Urinary bladder (tissue), 4 donors: ENCODE data around the gene FBXW9. TPM values are rescaled to one million over a fixed set of nuclear protein-coding genes. Genes with fewer than 3 reads are reported as not detected.
"Not testable (repeated sequence)": the region's sequence is repeated elsewhere in the genome, so short reads cannot be mapped to it uniquely, and the experiment has no call there.

ENCODE experiments used
- DNase-seq: peaks from one replicate; pipeline ENCODE4 v3.0.0-alpha.2; 2015; ENCODE audit errors: extremely low spot score
- H3K27ac ChIP-seq: one replicate; pipeline ENCODE4 v1.5.1; 2013; ENCODE audit warnings: low read depth, mild to moderate bottlenecking, moderate library complexity
- H3K36me3 ChIP-seq: one replicate; pipeline ENCODE4 v1.6.1; 2013; ENCODE audit warnings: mild to moderate bottlenecking, moderate library complexity; ENCODE audit not compliant: insufficient read depth
- H3K4me1 ChIP-seq: one replicate; pipeline ENCODE4 v1.6.1; 2013; ENCODE audit warnings: mild to moderate bottlenecking, moderate library complexity; ENCODE audit not compliant: insufficient read depth
- H3K4me3 ChIP-seq: one replicate; pipeline ENCODE4 v1.5.1; 2013; ENCODE audit warnings: low read depth, low read length
- WGBS: extraction: QIAGEN DNeasy Blood & Tissue Kit; methylation state at CpG from one replicate; pipeline ENCODE4 v1.1.7; 2013; 5-methylcytosine and 5-hydroxymethylcytosine counted together
- polyA plus RNA-seq: library from polyadenylated mRNA; stranded (reverse); fragments of 200-250 nt; gene quantifications from one replicate; pipeline ENCODE4 v1.2.3, GENCODE V29; 2013
- total RNA-seq: library from RNA; depleted of rRNA; stranded (reverse); fragments of >200 nt; gene quantifications from one replicate; pipeline ENCODE4 v1.2.3, GENCODE V29; 2014
- donor health status: healthy with polysubstance abuse.
- donor health status: healthy.

Gene FBXW9
- total and polyA plus RNA-seq, 2 donors, result 2.6 to 8.9 TPM

DNA sequence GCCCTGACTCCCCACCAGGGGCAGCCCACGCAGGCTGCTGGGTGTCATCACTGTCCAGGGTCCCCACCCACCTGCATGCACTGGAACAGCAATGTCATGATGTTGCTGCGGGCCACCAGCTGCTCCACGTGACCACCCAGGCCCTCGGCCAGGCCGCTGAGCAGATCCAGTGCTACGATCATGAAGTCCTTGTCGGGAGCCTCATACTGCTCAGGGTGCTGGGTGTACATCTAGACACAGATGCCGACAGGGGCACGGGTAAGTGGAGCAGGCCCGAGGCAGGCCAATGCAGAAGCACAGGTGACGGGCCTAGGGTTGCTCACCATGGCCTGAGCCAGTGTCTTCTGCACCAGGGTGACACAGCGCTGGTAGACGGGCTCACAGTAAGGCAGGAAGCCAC lies 8.7 kb upstream of the FBXW9 start:
- H3K4me3 ChIP-seq, result no peak overlapping the region
- no peaks in the 10 kb centered on the region for H3K4me1 ChIP-seq
- WGBS, result 94% methylated on average over 13 of the region's 13 CpGs
- H3K27ac ChIP-seq, result no peak overlapping the region
- DNase-seq, result no peak
- peaks cover 14% of the 10 kb centered on the region for H3K36me3 ChIP-seq

GRCh38 chr19:12703046-12703445 lies 6.6 kb upstream of the FBXW9 start:
- peaks cover 13% of the 10 kb centered on the region for H3K36me3 ChIP-seq
- 58% methylated on average over 9 of the region's 9 CpGs for WGBS

DNA sequence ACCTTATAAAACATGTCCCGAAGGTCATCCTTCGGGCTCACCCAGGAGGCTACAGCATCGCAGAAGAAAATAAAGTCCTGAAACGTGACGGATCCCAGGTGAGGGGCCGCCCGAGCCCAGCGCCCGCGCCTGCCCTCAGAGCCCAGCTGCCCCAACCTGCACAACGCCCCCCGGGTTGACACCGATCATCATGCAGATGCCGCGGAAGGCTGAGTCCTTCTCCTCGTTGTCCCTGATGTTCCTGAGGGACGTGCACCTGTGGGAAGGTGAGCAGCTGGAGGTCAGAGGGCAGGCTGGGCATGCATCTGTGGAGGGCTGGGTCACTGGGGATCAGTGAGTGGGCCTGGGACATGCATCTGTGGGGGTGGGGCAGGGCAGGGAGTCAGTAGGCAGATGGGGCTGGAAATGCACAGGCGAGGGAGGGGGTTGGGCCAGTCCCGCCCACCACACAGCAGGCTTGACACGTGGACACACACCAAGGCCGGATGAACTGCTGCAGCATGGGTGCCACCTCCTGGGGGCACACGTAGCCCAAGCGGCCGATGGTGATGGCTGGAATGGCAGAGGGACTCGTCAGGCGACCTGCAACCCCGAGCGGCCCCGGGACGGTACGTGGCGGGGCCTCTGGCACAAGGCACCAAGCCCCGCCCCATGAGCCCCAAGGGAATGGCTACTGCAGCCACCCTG lies 5.3 kb upstream of the FBXW9 start:
- WGBS, result 88% methylated on average over 33 of the region's 33 CpGs
- Histone ChIP-seq H3K4me3 (no peak overlapping the region), H3K4me1 (peaks cover 2% of the 10 kb centered on the region), H3K36me3 (peaks cover 10% of the 10 kb centered on the region), H3K27ac (no peak overlapping the region)
- DNase-seq, result no peak

More at GRCh38 chr19:12703046-12703445, 6.6 kb upstream of the FBXW9 start:
- Histone ChIP-seq H3K4me3 (no peak overlapping the region), H3K4me1 (no peaks in the 10 kb centered on the region), H3K27ac (no peak overlapping the region)
- no peak for DNase-seq

GRCh38 chr19:12698138-12698537 lies 1.7 kb upstream of the FBXW9 start:
- DNase-seq, result no peak
- Histone ChIP-seq H3K36me3 (peaks cover 5% of the 10 kb centered on the region), H3K4me3 (no peak overlapping the region), H3K27ac (no peak overlapping the region), H3K4me1 (peaks cover 2% of the 10 kb centered on the region)
- 80% methylated on average over 6 of the region's 6 CpGs for WGBS

DNA sequence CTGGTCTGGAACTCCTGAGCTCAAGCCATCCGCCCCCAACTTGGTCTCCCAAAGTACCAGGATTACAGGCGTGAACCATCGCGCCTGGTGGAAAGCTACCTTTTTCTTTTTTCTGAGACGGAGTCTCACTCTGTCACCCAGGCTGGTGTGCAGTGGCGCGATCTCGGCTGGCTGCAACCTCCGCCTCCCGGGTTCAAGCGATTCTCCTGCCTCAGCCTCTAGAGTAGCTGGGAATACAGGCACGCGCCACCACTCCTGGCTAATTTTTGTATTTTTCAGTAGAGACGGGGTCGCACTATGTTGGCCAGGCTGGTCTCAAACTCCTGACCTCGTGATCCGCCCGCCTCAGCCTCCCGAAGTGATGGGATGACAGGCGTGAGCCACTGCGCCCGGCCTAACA lies 994 bp upstream of the FBXW9 start:
- H3K4me1 ChIP-seq, H3K4me3 ChIP-seq, DNase-seq, H3K36me3 ChIP-seq, H3K27ac ChIP-seq: not testable (repeated sequence)
- WGBS, result 95% methylated on average over 22 of the region's 22 CpGs

DNA sequence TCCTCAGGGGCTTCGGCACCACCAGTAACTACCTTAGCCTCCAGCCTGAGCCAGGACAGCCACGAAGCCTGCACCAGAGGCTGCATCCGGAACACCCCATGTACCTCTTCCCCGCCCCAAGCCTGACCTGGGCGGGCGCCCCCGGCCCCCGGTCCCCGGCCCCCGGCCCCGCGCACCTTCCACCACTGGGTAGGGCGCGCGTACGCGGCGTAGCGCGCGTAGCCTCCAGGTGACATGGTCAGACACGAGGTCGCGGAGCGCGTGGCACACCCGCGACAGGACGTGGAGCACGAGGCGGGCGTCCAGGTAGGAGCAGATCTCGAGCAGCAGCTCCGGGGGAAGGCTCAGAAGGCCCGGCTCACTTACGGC lies 450 bp downstream of the FBXW9 start:
- Histone ChIP-seq H3K4me3 (peak overlapping the region; percentile 73), H3K4me1 (peaks cover 2% of the 10 kb centered on the region), H3K36me3 (no peaks in the 10 kb centered on the region), H3K27ac (no peak overlapping the region)
- WGBS, result 4% methylated on average over 36 of the region's 36 CpGs
- no peak for DNase-seq

DNA sequence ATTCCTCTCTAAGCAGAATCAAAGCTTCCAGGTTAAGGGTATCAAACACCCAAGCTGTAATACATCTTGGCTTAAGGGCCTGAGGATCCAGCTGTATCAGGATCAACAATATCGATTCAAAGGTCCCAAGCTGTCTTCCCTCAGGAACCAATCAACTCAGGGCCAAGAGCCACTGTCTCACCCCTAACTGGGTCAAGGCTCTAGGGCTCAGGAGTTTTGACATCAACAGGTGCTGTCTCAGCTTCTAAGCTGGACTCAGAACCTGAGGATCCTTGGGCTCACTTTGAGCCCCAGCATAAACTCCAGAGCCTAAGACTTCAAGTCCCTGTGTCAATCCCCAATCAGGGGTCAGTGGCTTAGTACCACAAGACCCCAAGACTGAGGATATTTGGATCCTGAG lies 917 bp downstream of the FBXW9 start:
- Histone ChIP-seq H3K4me3 (peak overlapping the region; percentile 73), H3K36me3 (no peaks in the 10 kb centered on the region), H3K27ac (no peak overlapping the region), H3K4me1 (peaks cover 2% of the 10 kb centered on the region)
- WGBS, result 72% methylated on average over 1 of the region's 1 CpG
- no peak for DNase-seq

DNA sequence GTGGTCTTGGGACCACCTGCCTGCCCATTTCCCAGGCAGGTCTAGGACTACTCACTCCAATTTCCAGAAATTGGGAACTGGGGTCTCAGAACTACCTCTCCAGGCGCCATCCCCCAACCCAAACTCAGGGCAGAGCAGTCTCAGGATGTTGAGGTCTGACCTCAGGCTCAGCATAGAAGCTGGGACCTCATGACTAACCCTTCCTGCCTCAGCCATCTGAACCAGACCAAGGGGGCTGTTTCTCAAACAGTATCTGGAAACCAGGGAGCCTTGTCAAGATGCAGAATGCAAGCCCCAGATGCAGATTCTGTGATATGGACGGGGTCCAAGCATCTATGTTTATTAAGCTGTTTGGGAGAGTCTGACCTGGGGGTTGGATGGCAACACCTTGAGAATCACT lies 1.3 kb downstream of the FBXW9 start:
- no peak overlapping the region for H3K4me3 ChIP-seq
- no peaks in the 10 kb centered on the region for H3K36me3 ChIP-seq
- DNase-seq, result no peak
- H3K27ac ChIP-seq, result no peak overlapping the region
- H3K4me1 ChIP-seq, result peaks cover 2% of the 10 kb centered on the region
- 65% methylated on average over 2 of the region's 2 CpGs for WGBS

- 94% methylated on average over 16 of the region's 16 CpGs for WGBS
These were observed 1.8 kb downstream of the FBXW9 start for GRCh38 chr19:12694641-12695040.

DNA sequence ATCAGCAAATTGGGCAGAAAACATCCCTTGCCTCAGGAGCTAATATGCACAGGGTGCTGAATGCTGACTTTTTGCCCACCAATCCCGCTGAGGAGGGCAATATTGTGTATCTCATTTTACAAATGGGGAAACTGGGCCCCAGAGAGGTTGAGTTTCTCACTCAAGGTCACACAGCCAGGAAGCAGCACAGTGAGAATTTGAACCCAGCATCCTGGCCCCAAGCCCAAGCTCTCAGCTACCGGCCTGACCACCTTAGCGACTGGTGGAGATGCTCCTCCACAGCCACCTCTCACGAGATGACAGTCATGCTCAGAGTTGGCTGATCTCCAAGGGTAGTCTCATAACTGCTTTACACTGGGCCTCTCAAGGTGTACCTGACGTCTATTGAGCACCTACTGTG lies 3.5 kb downstream of the FBXW9 start:
- Histone ChIP-seq H3K4me3 (no peak overlapping the region), H3K27ac (no peak overlapping the region), H3K4me1 (peaks cover 2% of the 10 kb centered on the region), H3K36me3 (no peaks in the 10 kb centered on the region)
- WGBS, result 87% methylated on average over 5 of the region's 5 CpGs
- DNase-seq, result no peak

More at GRCh38 chr19:12694641-12695040, 1.8 kb downstream of the FBXW9 start:
- Histone ChIP-seq H3K4me3 (no peak overlapping the region), H3K36me3 (no peaks in the 10 kb centered on the region), H3K27ac (no peak overlapping the region), H3K4me1 (peaks cover 2% of the 10 kb centered on the region)
- no peak for DNase-seq

DNA sequence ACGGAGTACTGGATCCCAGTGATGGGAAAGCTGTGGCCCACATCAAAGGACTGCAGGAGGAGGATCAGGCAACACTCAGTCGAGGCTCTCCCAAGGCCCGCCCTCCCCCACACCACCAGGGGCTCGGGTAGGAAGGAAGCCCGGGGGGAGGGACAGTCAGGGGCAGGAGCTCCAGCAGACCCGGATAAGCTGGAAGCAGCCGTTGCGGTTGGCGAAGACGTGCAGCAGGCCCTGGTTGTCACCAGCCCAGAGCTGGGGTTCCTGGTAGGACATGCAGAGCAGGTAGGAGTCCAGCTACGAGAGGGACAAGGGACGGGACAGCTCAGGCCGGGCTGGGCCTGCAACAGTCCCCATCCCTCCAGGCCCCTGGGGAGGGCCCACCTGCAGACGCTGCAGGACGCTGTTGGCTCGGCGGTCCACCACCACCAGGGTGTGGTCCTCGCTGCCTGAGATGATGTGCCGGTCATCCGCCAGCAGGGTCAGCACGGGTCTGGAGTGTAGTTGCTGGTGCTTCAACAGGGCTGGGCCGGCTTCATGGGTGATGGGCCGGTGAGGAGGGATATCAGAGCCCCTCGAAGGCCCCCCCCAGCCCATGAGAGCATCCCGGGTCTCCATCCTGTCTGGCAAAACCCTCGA lies 6.7 kb downstream of the FBXW9 start:
- no peak for DNase-seq
- H3K27ac ChIP-seq, result no peak overlapping the region
- no peaks in the 10 kb centered on the region for H3K4me1 ChIP-seq
- 75% methylated on average over 26 of the region's 26 CpGs for WGBS
- no peaks in the 10 kb centered on the region for H3K36me3 ChIP-seq
- H3K4me3 ChIP-seq, result no peak overlapping the region

DNA sequence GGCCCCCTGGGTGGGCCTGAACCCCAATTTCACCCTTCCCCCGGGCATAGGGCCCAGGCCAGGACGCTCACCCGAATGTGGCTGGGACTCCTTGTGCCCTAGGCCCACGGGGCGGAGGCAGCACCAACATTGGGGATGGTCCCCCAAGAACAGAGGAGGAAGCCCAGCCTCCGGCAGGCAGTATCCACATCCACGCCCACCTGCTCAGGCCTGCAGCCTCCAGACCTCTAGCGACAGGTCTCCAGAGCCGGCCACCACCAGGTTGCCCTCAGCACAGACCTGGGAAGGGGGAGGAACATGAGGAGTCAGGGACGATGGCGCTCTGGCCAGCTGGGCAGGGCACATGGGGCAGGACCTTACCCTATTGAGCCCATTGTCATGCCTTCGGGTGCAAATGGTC lies 7.4 kb downstream of the FBXW9 start:
- Histone ChIP-seq H3K4me3 (no peak overlapping the region), H3K36me3 (no peaks in the 10 kb centered on the region), H3K4me1 (no peaks in the 10 kb centered on the region), H3K27ac (no peak overlapping the region)
- WGBS, result 94% methylated on average over 12 of the region's 12 CpGs
- DNase-seq, result no peak

GRCh38 chr19:12687496-12688196 lies 8.8 kb downstream of the FBXW9 start, which contains the start of gene GNG14:
Gene GNG14, plus strand, starts transcription at chr19:12687998. Its CDS starts 51 bp downstream, at chr19:12688049.
- H3K4me1 ChIP-seq, result no peaks in the 10 kb centered on the region
- no peaks in the 10 kb centered on the region for H3K36me3 ChIP-seq
- DNase-seq, result no peak
- WGBS, result 86% methylated on average over 9 of the region's 9 CpGs
- H3K27ac ChIP-seq, result no peak within 1 kb of the TSS
- H3K4me3 ChIP-seq, result no peak within 1 kb of the TSS

GRCh38 chr19:12685831-12686230 lies 10.6 kb downstream of the FBXW9 start:
- Histone ChIP-seq H3K36me3 (no peaks in the 10 kb centered on the region), H3K27ac (no peak overlapping the region), H3K4me3 (no peak overlapping the region), H3K4me1 (no peaks in the 10 kb centered on the region)
- no peak for DNase-seq
- WGBS, result 81% methylated on average over 3 of the region's 3 CpGs
